ENCODE results near the gene NHSL1.

Gene NHSL1

DNA sequence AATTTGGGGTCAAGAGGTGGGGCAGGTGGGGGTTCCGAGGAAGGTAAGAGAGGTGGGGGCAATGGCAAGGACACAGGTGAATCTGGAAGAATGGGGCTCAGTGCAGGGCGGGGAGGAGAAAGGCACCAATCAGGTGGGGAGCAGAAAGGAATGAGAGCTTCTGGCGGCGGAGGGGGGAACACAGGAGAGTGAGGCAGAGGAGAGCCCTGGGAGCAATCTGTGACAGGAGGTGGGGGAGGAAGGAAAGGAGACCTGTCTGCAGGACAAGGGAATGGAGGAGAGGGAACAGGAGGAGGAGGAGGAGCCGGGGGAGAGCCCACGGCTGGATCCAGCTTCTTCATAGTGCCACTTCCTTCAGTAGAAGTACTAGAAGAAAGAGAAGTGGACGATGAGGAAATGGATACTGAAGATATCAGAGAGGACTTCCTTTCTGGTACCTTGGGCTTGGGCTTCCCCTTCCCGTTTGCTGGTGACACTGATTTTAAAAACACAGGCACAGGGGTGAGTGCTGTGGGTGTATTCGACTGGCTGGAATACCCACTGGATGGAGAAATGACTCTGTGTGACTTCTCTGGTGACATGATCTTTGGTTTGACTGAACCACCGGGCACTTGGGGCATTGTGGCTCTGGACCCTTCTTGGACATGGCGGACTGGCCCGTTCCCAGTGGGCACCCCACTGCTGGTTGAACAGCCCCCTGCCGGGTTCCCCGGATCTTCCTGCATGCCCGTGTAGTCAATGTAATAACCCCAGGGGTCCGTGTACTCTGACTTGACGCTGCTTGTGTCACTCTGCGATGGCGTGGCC lies 67.8 kb downstream of the NHSL1 start:
- no peaks in the 10 kb centered on the region for H3K27me3 ChIP-seq (ENCODE audit: control insufficient read depth, low read length)
- H4K20me1 ChIP-seq (ENCODE audit: control insufficient read depth, insufficient read depth, low read depth, low read length), result no peaks in the 10 kb centered on the region
- no peaks in the 10 kb centered on the region for H3K9me2 ChIP-seq (replicated peaks; ENCODE audit: control insufficient read depth, low read length)
- H3F3A ChIP-seq (ENCODE audit: control insufficient read depth, insufficient read depth), result no peaks in the 10 kb centered on the region
- no peaks in the 10 kb centered on the region for H3K9me3 ChIP-seq (ENCODE audit: control insufficient read depth, insufficient read depth, low read length)
- no peak overlapping the region for H3K4me3 ChIP-seq (ENCODE audit: low read length)
- H3K36me3 ChIP-seq (ENCODE audit: control insufficient read depth, low read length), result no peaks in the 10 kb centered on the region
- H3K4me1 ChIP-seq (ENCODE audit: control insufficient read depth, low read length), result no peaks in the 10 kb centered on the region
- H3K27ac ChIP-seq (ENCODE audit: low read depth, low read length), result no peak overlapping the region
- TF ChIP-seq EZH2phosphoT487 (IDR thresholded peaks at IDR 0.05; ENCODE audit: borderline replicate concordance, low read length), result no peak
- TF ChIP-seq, protein P1, sequence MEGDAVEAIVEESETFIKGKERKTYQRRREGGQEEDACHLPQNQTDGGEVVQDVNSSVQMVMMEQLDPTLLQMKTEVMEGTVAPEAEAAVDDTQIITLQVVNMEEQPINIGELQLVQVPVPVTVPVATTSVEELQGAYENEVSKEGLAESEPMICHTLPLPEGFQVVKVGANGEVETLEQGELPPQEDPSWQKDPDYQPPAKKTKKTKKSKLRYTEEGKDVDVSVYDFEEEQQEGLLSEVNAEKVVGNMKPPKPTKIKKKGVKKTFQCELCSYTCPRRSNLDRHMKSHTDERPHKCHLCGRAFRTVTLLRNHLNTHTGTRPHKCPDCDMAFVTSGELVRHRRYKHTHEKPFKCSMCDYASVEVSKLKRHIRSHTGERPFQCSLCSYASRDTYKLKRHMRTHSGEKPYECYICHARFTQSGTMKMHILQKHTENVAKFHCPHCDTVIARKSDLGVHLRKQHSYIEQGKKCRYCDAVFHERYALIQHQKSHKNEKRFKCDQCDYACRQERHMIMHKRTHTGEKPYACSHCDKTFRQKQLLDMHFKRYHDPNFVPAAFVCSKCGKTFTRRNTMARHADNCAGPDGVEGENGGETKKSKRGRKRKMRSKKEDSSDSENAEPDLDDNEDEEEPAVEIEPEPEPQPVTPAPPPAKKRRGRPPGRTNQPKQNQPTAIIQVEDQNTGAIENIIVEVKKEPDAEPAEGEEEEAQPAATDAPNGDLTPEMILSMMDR (IDR thresholded peaks at IDR 0.05; ENCODE audit: low read depth, low read length, poor library complexity, severe bottlenecking), result no peak
- H3K79me2 ChIP-seq (ENCODE audit: control insufficient read depth, low read length), result no peaks in the 10 kb centered on the region
- no peak overlapping the region for H3K4me2 ChIP-seq (ENCODE audit: low read length)

DNA sequence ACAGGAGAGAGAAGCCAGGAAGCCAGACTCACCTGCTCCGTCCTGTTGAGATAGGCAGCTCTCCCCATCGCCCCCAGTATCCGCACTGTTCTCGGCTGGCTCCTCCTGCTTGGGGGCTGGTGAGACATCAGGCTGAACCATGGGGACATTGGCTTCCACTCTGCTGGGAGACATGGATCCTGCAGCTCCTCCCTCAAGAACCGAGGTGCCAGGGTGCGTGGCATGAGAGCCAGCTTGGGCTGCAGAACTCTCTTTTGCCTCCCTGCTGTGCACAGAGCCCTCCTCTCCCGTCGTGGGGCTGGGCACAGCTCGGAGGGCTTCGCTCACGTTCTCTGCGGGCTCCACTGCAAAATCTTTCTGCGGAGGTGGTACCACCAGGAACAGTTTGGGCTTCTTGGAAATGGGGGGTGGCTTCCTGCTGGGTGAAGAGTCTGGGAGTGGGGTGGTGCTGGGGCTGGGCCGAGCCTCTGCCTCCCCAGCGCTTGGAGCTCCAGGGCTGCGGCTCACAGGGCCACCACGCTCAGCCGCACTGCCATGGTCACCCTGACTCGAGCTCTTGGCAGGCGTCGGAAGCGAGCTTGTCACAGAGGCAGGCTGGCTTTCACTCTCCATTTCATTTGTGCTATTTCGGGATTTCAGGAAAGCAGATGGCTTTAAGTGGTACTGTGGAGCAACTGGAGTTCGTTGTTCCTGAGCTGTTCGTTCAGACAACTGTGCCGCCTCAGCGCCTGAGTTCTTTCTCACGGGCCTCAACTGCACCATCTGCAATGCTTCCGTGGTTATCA lies 68.7 kb downstream of the NHSL1 start:
- Histone ChIP-seq H3K27ac (ENCODE audit: low read depth, low read length) (no peak overlapping the region), H3K79me2 (ENCODE audit: control insufficient read depth, low read length) (no peaks in the 10 kb centered on the region), H3K27me3 (ENCODE audit: control insufficient read depth, low read length) (no peaks in the 10 kb centered on the region), H3F3A (ENCODE audit: control insufficient read depth, insufficient read depth) (no peaks in the 10 kb centered on the region), H3K36me3 (ENCODE audit: control insufficient read depth, low read length) (no peaks in the 10 kb centered on the region), H3K4me3 (ENCODE audit: low read length) (no peak overlapping the region), H4K20me1 (ENCODE audit: control insufficient read depth, insufficient read depth, low read depth, low read length) (no peaks in the 10 kb centered on the region), H3K9me2 (replicated peaks; ENCODE audit: control insufficient read depth, low read length) (no peaks in the 10 kb centered on the region), H3K4me1 (ENCODE audit: control insufficient read depth, low read length) (no peaks in the 10 kb centered on the region), H3K9me3 (ENCODE audit: control insufficient read depth, insufficient read depth, low read length) (no peaks in the 10 kb centered on the region), H3K4me2 (ENCODE audit: low read length) (no peak overlapping the region)
- TF ChIP-seq EZH2phosphoT487 (IDR thresholded peaks at IDR 0.05; ENCODE audit: borderline replicate concordance, low read length), result no peak
- TF ChIP-seq, protein P1 (IDR thresholded peaks at IDR 0.05; ENCODE audit: low read depth, low read length, poor library complexity, severe bottlenecking), result no peak

DNA sequence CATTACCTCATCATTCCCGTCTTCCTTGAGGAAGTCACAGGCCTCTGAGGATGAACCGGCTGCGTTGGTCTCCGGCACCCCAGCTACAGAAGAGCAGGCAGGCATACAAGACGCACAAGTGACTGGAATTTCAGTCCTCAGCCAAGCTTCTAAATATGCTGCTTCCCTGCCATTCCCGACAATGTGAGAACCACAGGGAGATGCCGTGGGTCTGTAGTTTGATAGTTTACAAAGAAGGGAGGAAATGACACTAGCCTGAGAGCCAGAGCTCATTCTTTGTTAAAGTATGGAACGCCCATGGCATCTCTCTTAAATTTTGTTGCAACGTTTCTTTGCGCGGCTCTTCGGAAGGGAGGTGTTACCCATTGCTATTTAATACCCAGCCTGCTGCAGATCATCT lies 69.5 kb downstream of the NHSL1 start:
- no peak for TF ChIP-seq EZH2phosphoT487 (IDR thresholded peaks at IDR 0.05; ENCODE audit: borderline replicate concordance, low read length)
- TF ChIP-seq, protein P1 (IDR thresholded peaks at IDR 0.05; ENCODE audit: low read depth, low read length, poor library complexity, severe bottlenecking), result no peak
- H3K27ac ChIP-seq (ENCODE audit: low read depth, low read length), result no peak overlapping the region
- no peaks in the 10 kb centered on the region for H3K36me3 ChIP-seq (ENCODE audit: control insufficient read depth, low read length)
- no peaks in the 10 kb centered on the region for H3K4me1 ChIP-seq (ENCODE audit: control insufficient read depth, low read length)
- H3K9me2 ChIP-seq (replicated peaks; ENCODE audit: control insufficient read depth, low read length), result no peaks in the 10 kb centered on the region
- no peaks in the 10 kb centered on the region for H4K20me1 ChIP-seq (ENCODE audit: control insufficient read depth, insufficient read depth, low read depth, low read length)
- H3K27me3 ChIP-seq (ENCODE audit: control insufficient read depth, low read length), result no peaks in the 10 kb centered on the region
- H3F3A ChIP-seq (ENCODE audit: control insufficient read depth, insufficient read depth), result no peaks in the 10 kb centered on the region
- no peaks in the 10 kb centered on the region for H3K79me2 ChIP-seq (ENCODE audit: control insufficient read depth, low read length)
- H3K9me3 ChIP-seq (ENCODE audit: control insufficient read depth, insufficient read depth, low read length), result no peaks in the 10 kb centered on the region
- H3K4me3 ChIP-seq (ENCODE audit: low read length), result no peak overlapping the region
- H3K4me2 ChIP-seq (ENCODE audit: low read length), result no peak overlapping the region
